Activated CD4-positive, alpha-beta T cell treated with anti-CD3 and anti-CD28 coated beads for 4 hours (primary cell): ENCODE measurements around the gene RNF214.
"Not testable (repeated sequence)": the region's sequence is repeated elsewhere in the genome, so short reads cannot be mapped to it uniquely, and the experiment has no call there.

Experiments
- DNase-seq, 2 donors: peaks; one replicate each; pipeline ENCODE4 v3.0.0-alpha.2; 2020

The RNF214 gene

GRCh38 chr11:117232092-117232878 lies at the start of gene RNF214:
RNF214 (plus strand) TSS chr11:117232671; CDS start chr11:117234273, 1,602 bp downstream.
- DNase-seq, result peak; percentile 69 to 77

GRCh38 chr11:117183178-117183577 lies 49.3 kb upstream of the RNF214 start:
- not testable (repeated sequence) for DNase-seq

GRCh38 chr11:117183724-117184349 lies 48.6 kb upstream of the RNF214 start:
- no peak for DNase-seq

- no peak for DNase-seq
These were observed 46.6 kb upstream of the RNF214 start for GRCh38 chr11:117185736-117186430.

- DNase-seq, result no peak
These were observed 46.1 kb upstream of the RNF214 start for GRCh38 chr11:117186431-117186761.

GRCh38 chr11:117187007-117187406 lies 45.5 kb upstream of the RNF214 start:
- no peak for DNase-seq

GRCh38 chr11:117187428-117187798 lies 45.1 kb upstream of the RNF214 start:
- no peak for DNase-seq

GRCh38 chr11:117187799-117188481 lies 44.5 kb upstream of the RNF214 start:
- DNase-seq, result no peak

- no peak for DNase-seq
These were observed 43.8 kb upstream of the RNF214 start for GRCh38 chr11:117188620-117189081.

- DNase-seq, result no peak
These were observed 43.1 kb upstream of the RNF214 start for GRCh38 chr11:117189191-117189940.

- DNase-seq, result no peak
These were observed 42.4 kb upstream of the RNF214 start for GRCh38 chr11:117189941-117190544.

- no peak for DNase-seq
These were observed 40.6 kb upstream of the RNF214 start for GRCh38 chr11:117191680-117192400.

- no peak for DNase-seq
These were observed 40.0 kb upstream of the RNF214 start for GRCh38 chr11:117192401-117192875.

GRCh38 chr11:117193130-117194020 lies 39.1 kb upstream of the RNF214 start:
- no peak for DNase-seq

- no peak for DNase-seq
These were observed 38.2 kb upstream of the RNF214 start for GRCh38 chr11:117194267-117194666.

- no peak for DNase-seq
These were observed 37.2 kb upstream of the RNF214 start for GRCh38 chr11:117195258-117195657.

GRCh38 chr11:117195761-117196160 lies 36.7 kb upstream of the RNF214 start:
- DNase-seq, result no peak

- DNase-seq, result no peak
These were observed 35.5 kb upstream of the RNF214 start for GRCh38 chr11:117197006-117197405.

- no peak for DNase-seq
These were observed 34.7 kb upstream of the RNF214 start for GRCh38 chr11:117197516-117198456.
